GM19043 (cell line): ENCODE data around the gene DNAJC3.
"Not testable (repeated sequence)": the region's sequence is repeated elsewhere in the genome, so short reads cannot be mapped to it uniquely, and the experiment has no call there.

Experiments
- ATAC-seq: cut with Tn5 transposase; IDR thresholded peaks from one replicate; pipeline ENCODE4 v1.9.1; 2021; ENCODE audit warnings: low read depth; ENCODE audit not compliant: unreplicated experiment

Gene DNAJC3

DNA sequence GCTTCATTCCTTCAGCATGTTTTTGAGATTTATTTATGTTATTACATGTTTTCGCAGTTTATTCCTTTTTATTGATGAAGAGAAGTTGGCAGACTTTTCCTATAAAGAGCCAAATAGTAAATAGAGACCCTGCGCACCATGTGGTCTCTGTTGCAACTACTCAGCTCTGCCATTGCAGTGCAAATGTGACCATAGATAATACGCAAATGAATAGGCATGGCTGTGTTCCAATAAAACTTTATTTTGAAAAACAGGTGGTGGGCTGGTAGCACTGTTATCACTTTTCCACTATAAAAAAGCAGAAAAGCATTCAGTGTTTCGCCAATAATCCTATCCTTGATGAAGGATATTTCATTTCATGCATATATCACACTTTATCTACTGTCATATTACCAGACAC, 95.0 kb downstream of the DNAJC3 start:
- no peak for ATAC-seq

DNA sequence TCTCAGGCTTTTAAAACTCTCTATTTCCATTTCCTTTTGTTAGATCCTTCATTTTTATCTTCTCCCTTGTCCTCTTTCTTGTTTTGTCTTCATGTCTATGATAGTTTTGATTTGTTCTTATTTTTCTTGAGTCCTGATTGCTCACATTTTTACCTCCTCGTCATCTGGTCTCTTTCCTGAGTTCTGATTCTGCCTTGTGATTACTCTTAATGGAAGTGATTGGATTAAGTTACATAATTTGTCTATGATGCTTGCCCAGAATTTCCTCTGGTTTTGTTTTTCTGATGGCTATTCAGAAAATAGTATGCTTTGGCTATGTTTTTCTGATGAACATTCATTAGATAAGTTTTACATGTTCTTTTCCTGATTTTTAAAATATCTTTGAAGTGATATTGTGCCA, 102.6 kb downstream of the DNAJC3 start:
- no peak for ATAC-seq

DNA sequence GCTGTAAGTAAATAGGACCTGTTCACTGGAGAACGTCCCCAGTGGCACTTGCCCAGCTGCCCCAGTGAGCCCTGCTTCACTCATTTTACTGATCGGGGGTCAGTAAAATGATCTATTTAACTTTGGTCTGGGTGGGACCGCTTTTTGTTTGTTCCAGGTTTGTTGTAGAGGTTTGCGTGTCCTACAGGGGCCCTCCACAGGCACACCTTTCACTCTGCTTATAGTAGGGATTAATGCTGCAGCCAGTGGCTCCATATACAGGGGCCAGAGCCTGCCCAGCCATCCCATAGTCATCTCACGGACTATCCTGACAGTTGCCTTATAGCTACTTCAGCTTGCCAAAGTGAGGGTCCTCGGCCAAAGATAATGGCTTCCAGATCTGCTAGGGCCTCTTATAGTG, 104.1 kb downstream of the DNAJC3 start:
- no peak for ATAC-seq

DNA sequence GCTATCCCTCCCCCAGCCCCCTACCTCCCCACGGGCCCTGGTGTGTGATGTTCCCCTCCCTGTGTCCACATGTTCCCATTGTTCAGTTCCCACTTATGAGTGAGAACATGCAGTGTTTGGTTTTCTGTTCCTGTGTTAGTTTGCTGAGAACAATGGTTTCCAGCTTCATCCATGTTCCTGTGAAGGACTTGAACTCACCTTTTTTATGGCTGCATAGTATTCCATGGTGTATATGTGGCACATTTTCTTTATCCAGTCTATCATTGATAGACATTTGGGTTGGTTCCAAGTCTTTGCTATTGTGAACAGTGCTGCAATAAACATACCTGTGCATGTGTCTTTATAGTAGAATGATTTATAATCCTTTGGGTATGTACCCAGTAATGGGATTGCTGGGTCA, 105.0 kb downstream of the DNAJC3 start:
- not testable (repeated sequence) for ATAC-seq

DNA sequence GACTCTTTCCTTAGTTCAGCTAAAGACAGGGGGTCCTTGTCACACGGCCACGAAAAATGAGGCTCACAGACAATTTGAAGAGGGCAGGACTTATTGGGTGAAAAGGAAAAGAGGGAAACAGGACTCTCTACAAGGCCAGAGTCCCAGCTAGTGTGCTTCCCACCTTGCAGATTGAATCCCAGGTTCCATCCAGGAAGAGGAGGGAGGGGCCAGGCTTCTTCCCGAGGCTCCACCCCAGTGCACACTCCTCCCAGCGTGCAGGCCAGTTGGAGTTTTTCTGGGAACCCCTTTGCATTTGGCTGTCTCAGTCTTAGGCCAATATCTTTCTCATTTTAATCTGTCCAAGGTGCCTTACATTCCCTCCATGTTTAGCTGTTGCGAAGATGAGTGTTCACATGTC, 106.8 kb downstream of the DNAJC3 start:
- ATAC-seq = no peak

DNA sequence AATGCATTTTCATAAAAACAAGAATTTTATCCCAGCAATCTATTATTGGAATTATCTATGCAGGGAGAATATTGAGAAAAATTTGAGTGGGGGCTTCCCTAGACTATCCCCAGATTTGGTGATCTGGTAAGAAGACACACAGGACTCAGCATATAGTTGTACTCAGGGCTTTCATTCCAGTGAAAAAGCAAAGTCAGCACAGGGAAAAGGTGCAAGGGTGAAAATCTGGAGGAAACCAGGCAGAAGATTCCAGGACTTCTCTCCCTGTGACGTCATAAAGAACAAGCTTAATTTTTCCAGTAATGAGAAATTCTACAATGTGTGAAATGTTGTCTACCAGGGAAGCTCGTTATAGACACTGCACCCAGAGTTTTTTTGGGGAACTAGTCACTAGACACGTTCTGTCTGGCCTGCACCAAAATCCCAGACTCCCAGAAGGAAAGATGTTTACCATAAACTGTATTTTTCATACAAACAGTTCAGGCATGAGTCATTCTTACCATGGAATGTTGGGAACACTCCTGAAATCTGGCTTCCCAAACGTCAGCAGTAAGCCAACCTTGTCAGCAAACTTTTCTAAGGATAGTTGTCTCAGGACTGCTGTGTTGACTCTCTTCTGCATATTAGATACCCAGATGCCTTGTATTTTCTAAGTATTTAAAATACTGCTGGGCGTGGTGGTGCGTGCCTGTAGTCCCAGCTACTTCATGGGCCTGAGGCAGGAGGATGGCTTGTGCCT, 107.4 kb downstream of the DNAJC3 start:
- no peak for ATAC-seq

DNA sequence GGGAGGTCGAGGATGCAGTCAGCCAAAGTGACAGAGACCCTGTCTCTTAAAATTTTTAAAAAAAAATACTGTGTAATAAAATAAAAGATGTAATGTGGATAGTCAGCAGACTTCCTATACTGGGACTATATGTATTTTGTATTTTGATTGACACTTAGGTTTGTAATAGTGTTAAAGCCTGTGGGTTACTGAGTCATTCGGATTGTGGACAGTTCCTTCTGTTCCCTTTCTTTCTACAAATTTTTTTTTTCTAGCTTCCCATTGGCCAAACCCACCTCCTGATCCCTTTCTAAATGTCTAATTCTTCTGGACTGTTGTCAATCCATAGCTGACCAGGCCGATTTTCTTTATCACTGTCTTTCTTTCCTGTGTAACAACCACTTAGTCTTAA, 108.0 kb downstream of the DNAJC3 start:
- ATAC-seq = no peak

DNA sequence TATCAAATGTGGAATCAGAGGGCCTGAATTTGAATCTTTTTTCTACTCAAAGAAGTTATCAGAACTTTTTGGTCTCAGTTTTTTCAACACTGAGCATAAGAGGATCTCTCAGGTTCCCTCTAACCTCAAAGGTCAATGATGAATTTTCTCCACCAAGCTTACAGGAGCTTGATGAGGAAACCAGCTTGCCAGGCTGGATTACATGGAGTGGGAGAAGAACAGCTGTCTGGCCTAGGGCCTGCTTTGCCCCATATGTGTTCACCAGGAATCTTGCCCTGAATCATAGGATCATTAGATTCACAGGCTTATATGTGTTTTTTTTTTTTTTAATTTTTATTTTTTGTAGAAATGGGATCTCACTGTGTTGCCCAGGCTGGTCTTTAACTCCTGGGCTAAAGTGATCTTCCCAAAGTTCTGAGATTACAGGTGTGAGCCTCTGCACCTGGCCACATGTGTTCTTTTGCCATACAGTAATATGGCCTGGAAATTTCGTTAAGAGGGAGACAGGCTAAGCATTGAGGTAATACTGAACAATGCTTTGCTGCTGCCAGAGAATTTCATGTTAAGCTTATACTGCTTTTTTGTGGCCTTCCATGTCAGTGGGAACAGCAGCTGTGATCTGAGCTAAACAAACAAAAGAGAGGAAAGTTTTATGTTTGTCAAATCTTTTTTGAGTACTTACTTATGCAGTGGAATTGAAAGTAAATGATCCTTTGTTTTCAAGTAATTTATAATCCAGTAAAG, 110.6 kb downstream of the DNAJC3 start:
- no peak for ATAC-seq

DNA sequence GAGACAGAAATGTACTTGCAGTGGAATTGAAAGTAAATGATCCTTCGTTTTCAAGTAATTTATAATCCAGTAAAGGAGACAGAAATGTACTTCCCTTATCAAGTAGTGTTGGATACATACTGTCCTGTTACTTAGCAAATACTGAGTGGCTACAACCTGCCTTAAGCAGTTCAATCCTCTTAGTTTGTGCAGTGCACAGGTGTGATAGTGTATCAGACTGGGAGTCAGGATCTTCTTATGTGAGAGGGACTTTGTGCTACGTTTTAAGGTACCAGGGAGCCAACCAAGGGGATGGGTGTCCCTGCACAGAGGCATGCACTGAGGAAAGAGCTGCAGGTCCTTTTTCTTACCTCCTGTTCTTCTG, 111.1 kb downstream of the DNAJC3 start:
- ATAC-seq = no peak

DNA sequence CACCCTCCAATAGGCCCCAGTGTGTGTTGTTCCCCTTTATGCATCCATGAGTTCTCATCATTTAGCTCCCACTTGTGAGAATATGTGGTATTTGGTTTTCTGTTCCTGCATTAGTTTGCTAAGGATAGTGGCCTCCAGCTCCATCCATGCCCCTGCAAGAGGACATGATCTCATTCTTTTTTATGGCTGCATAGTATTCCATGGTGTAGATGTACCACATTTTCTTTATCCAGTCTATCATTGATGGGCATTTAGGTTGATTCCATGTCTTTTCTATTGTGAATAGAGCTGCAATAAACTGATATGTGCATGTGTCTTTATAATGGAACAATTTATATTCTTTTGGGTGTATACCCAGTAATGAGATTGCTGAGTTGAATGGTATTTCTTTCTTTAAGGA, 112.4 kb downstream of the DNAJC3 start:
- ATAC-seq = not testable (repeated sequence)

DNA sequence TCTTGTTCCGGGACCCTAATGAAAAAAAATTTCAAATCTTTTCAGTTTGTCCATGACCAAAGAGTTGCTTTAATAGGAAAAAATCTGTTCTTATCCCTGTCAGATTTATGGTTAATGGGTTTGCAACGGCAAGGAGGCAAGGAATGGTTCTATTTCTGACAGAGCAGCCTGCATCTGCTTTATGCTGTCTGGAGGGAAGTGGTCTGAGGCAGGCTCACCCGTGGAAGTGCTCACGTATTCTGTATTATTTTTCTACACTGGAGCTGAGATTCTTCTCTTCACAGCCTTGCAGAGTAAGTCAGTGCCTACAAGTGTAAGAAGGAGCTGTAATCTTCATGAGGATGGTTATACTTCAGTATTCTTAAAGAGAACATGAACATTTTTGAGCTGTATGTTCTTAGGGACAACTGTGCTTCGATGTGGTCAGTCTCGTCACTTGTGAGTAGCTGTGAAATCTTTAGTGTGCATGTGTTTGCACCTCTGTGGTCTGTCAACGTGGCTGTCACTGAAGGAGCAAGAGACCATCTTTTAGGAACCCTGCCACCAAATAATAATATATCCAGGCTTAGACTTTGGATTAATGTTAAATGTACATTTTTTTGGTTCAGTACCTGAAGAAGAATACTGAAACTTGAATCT, 114.3 kb downstream of the DNAJC3 start:
- ATAC-seq = no peak

DNA sequence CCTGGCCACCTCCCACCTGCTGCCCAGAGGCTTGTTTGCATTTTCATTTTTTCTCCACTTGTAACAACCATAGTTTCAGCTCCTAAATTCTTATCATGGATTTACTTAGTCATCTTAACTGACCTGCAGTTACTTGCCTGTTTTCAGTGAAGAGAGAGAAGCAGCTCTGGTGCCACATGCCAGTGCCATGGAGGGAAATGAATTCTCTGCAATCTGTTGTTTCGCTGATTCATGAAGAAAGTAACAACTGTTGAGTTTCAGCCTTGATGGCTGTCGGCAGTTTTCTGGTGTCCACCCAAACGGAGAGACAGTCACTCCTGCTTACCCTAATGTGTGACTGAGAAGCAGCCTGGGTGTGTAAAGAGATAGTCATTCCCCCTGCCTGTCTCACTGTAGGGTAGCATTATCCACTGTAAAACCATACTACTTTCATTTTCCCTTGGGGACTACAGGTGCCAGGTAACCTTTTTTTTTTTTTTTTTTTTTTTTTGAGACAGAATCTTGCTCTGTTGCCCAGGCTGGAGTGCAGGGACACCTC, 116.1 kb downstream of the DNAJC3 start:
- no peak for ATAC-seq

DNA sequence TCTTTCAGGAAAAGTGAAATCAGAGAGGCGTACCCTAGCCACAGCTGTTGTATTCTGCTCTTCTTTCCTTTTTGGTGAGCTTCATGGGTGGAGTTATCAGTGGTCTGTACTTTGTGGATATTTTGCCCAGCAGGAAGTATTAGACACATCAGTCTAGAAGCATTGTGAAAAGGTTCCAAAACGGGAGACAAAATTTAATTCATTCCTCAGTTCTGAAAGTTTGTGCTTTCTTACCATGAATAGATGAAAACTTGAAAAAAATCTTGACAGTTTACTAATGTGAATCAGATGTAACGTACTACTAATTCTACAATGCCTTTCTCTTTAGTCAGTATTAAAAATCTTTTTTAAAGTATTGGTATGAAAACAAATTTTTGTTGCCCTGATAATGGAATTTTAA, 116.8 kb downstream of the DNAJC3 start:
- ATAC-seq = no peak

DNA sequence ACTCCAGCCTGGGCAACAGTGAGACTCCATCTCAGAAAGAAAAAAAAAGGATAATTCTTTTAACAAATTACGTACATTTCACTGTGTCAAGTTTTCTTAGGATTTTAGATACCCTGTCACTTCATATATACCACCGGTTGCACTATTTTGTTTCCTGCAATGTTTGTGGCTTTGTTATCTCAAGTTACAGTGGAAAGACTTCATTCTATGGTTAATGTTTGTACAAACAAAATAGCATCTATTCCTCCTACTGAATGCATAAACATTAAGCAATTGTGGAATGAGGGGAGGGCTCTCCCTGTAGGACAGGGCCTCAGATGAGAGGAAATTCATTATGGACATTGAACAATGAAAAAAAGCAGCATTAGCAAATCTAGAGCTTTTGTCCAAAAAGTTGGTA, 120.1 kb downstream of the DNAJC3 start:
- no peak for ATAC-seq

DNA sequence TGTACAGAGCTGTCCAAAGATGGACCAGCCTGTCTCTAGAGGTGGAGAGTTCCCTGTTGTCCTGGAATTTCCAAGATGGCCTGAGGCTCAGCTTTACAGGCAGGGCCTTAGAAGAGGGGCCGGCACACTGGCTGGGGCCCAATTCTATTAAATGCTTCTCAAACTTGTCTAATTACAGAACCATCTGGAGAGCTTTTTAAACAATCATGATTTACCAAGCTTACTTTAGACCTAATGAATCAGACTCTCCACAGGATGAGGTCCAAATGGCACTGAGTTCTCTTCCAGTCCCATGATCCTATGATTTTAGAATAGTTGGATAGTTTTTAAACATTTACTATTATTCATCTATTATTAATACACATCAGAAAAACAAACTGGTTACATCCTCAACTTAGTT, 123.5 kb downstream of the DNAJC3 start:
- no peak for ATAC-seq

DNA sequence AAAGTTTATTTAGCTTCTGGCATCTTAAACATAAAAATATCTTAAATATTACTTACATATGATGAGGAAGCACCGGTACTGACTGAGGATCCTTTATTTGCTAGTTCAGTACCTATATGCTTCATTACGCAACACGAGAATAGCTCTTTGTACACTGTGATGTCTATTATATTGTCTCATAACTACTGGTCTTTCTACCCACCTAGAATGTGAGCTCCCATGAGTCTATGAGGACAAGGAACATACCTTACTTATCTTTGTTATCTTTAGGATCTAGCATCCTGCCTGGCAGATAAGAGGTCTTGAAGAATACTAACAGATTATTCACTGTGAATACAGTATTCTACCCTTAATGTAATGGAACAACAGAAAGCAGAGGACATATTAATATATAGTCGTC, 124.9 kb downstream of the DNAJC3 start:
- ATAC-seq = no peak

DNA sequence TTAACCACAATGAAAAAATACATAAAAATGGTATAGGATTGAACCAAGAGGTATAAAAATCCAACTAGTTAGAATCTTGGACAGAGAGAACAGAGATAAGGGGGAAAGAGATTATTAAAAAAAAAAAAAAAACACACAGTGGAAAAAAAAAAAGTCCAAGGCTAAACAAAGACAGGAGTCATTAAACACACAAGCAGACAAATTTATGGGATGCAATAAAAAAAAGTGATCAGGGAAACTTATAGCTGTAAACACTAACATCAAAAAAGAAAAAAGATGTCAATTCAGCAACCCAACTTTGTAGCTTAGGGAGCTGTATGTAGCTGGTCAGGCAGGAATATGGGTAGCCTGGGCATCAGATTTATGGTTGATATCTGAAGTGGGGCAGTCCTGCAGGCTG, 129.0 kb downstream of the DNAJC3 start:
- ATAC-seq = no peak

DNA sequence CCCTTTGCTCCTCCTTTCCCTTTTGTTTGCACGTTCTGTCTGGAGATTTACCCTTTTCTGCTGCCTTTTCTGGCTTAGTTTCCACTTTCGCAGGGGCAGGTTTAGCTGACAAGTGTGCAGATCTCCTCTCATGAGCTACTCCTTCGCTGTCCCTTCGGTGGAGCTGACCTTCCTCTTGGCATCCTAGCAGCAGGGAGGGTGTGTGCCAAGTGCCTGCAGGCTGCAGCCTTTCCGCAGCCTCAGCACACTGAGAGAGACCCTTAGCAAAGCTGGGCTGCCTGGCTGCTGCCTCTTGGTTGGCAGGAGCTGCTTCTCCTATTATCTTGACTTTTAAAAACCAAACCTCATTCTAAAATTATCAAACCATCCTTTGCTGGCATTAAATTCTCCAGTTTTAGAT, 132.5 kb downstream of the DNAJC3 start:
- ATAC-seq = no peak

DNA sequence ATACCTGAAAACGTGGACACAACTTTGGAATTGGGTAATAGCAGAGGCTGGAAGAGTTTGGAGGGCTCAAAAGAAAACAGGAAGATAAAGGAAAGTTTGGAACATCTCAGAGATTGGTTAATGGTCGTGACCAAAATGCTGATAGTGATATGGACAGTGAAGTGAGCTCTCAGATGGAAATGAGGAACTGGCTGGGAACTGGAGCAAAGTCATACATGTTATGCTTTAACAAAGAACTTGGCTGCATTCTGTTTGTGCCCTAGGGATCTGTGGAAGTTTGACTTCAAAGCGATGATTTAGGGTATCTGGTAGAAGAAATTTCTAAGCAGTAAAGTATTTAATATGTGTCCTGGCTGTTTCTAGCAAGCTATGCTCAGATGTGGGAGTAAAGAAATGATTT, 136.2 kb downstream of the DNAJC3 start:
- ATAC-seq = no peak

DNA sequence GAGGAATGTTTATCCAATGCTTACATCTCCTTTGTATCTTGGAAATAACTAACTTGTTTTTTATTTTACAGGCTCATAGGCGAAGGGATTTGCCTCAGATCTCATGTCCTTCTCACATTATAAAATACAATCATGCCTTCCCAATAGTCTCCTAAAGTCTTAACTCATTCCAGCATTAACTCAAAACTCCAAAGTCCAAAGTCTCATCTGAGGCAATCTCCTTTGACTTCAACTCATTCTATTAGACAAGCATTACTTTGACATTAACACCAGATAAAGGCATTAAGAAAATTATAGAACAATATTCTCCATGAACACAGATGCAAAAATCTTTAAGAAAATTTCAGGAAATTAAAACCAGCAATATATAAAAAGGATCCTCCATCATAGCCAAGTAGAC, 137.6 kb downstream of the DNAJC3 start:
- no peak for ATAC-seq

DNA sequence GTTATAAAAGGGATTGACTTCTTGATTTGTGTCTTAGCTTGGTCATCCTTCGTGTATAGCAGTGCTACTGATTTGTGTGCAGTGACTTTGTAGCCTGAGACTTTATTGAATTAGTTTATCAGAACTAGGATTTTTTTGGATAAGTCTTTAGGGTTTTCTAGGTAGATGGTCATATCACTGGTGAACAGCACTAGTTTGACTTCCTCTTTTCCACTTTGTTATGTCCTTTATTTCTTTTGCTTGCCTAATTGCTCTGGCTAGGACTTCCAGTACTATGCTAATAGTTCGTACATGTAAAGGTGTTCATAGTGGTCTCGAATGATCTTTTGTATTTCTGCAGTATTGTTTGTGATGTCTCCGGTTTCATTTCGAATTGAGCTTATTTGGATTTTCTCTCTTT, 145.4 kb downstream of the DNAJC3 start:
- ATAC-seq = no peak

DNA sequence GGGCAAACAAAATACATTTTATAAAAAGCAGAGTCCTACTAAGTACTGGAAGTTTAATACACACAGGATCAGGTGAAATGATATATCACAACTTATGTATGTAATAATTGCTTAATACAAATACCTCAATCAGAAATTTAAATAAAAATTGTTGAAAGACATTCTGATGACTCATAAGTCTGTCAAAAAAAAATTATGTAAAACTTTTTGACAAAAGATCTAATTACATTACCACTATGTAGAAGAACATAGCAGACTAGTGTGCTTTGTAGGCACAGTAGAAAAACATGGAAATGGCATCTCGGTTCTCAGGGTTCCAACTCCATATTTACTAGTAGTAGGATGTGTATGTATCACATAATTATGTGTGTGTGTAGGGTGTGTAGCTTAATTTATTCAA, 156.2 kb downstream of the DNAJC3 start:
- no peak for ATAC-seq
